ENCODE measurements around the gene DVL3.
A peak's percentile ranks its signal among the peaks of the same experiment; 100 is the strongest.

DVL3 gene

GRCh38 chr3:184177767-184178306 is 22.7 kb downstream of the DVL3 start:
- DNase-seq = no peak

GRCh38 chr3:184178521-184179138 is 23.5 kb downstream of the DVL3 start:
- DNase-seq = no peak

- DNase-seq = no peak
These were observed 25.0 kb downstream of the DVL3 start for GRCh38 chr3:184180165-184180564.

- no peak for DNase-seq
These were observed 26.4 kb downstream of the DVL3 start for GRCh38 chr3:184181596-184181995.

- no peak for DNase-seq
These were observed 28.5 kb downstream of the DVL3 start for GRCh38 chr3:184183679-184184078.

- DNase-seq = no peak
These were observed 29.5 kb downstream of the DVL3 start for GRCh38 chr3:184184546-184185230.

- DNase-seq = peak; percentile 98
These were observed 30.4 kb downstream of the DVL3 start for GRCh38 chr3:184185461-184186183.

- DNase-seq = no peak
These were observed 31.2 kb downstream of the DVL3 start, which contains the start of gene ABCF3 for GRCh38 chr3:184186184-184186901. Gene ABCF3, plus strand, starts transcription at chr3:184186199. Its CDS starts 9 bp downstream, at chr3:184186208.

GRCh38 chr3:184186902-184187207 is 31.7 kb downstream of the DVL3 start:
- no peak for DNase-seq

GRCh38 chr3:184188080-184188479 is 32.9 kb downstream of the DVL3 start:
- DNase-seq = no peak

- DNase-seq = no peak
These were observed 34.2 kb downstream of the DVL3 start for GRCh38 chr3:184189421-184189820.

- no peak for DNase-seq
These were observed 37.7 kb downstream of the DVL3 start for GRCh38 chr3:184192889-184193288.

- no peak for DNase-seq
These were observed 38.9 kb downstream of the DVL3 start for GRCh38 chr3:184193991-184194539.

GRCh38 chr3:184196536-184196935 is 41.4 kb downstream of the DVL3 start:
- no peak for DNase-seq

GRCh38 chr3:184198509-184198908 is 43.3 kb downstream of the DVL3 start:
- DNase-seq = no peak

GRCh38 chr3:184200825-184201224 is 45.6 kb downstream of the DVL3 start:
- DNase-seq = no peak

- DNase-seq = no peak
These were observed 48.3 kb downstream of the DVL3 start for GRCh38 chr3:184203526-184203925.

- DNase-seq = no peak
These were observed 54.2 kb downstream of the DVL3 start for GRCh38 chr3:184209146-184209923.

- no peak for DNase-seq
These were observed 56.1 kb downstream of the DVL3 start for GRCh38 chr3:184211297-184211696.

GRCh38 chr3:184211718-184212117 is 56.5 kb downstream of the DVL3 start:
- DNase-seq = no peak

- DNase-seq = no peak
These were observed 63.6 kb downstream of the DVL3 start for GRCh38 chr3:184218814-184219213.

GRCh38 chr3:184222521-184222920 is 67.3 kb downstream of the DVL3 start:
- DNase-seq = no peak
